HepG2 (cell line): Measurements from ENCODE around the gene SCP2. TPM values are rescaled to one million over a fixed set of nuclear protein-coding genes. Genes with fewer than 3 reads are reported as not detected.

ENCODE experiments used
- ATF4 ChIP-seq, 2 experiments: fragments of 450-650 bp in 1 of 2; sonication (generic) in 1 of 2; formaldehyde crosslinking; IDR thresholded peaks; 2 replicates each; pipeline versions ENCODE4 v1.5.0 to v1.8.0; 2020 to 2022; ENCODE audit warnings: mild to moderate bottlenecking in 1 of 2, missing genetic modification reagents in 1 of 2
- GATA4 ChIP-seq: sonication (generic); IDR thresholded peaks from 2 replicates; pipeline ENCODE4 v1.6.1; 2016; ENCODE audit warnings: antibody characterized with exemption, low read depth, borderline replicate concordance
- GZF1 ChIP-seq: sonication (generic); formaldehyde crosslinking; IDR thresholded peaks from 2 replicates; pipeline ENCODE4 v1.5.1; 2020; ENCODE audit warnings: mild to moderate bottlenecking, missing genetic modification reagents
- HNF4A ChIP-seq: sonication (generic); formaldehyde crosslinking; IDR thresholded peaks from 2 replicates; pipeline ENCODE4 v1.4.0; 2020; ENCODE audit warnings: missing genetic modification reagents
- MYNN ChIP-seq: sonication (generic); formaldehyde crosslinking; IDR thresholded peaks from 2 replicates; pipeline ENCODE4 v1.4.0; 2020; ENCODE audit warnings: mild to moderate bottlenecking, low read depth, missing genetic modification reagents
- NKX3-1 ChIP-seq: sonication (generic); formaldehyde crosslinking; IDR thresholded peaks from 2 replicates; pipeline ENCODE4 v1.5.0; 2020; ENCODE audit warnings: missing genetic modification reagents
- NR2F6 ChIP-seq, 2 experiments: IDR thresholded peaks; 2 replicates each; pipeline ENCODE4 v1.6.1; 2016; ENCODE audit warnings: antibody characterized with exemption in 1 of 2, mild to moderate bottlenecking in 1 of 2
- PAXIP1 ChIP-seq: sonication (generic); formaldehyde crosslinking; conservative IDR thresholded peaks from 2 replicates; pipeline ENCODE4 v1.4.0; 2020; ENCODE audit warnings: mild to moderate bottlenecking, missing genetic modification reagents, moderate library complexity
- SALL2 ChIP-seq: sonication (generic); formaldehyde crosslinking; IDR thresholded peaks from 2 replicates; pipeline ENCODE4 v1.8.1; 2023; ENCODE audit warnings: mild to moderate bottlenecking, missing genetic modification reagents, inconsistent platforms
- SKI ChIP-seq: fragments of 450-650 bp; IDR thresholded peaks from one replicate; pipeline ENCODE4 v1.6.1; 2018; ENCODE audit warnings: mild to moderate bottlenecking; ENCODE audit not compliant: partially characterized antibody
- SSRP1 ChIP-seq: IDR thresholded peaks from 2 replicates; pipeline ENCODE4 v1.6.1; 2016; ENCODE audit warnings: control low read depth
- TAF15 ChIP-seq: fragments of 200-400 bp; formaldehyde crosslinking; IDR thresholded peaks from one replicate; pipeline ENCODE4 v1.6.1; 2018; ENCODE audit warnings: mild to moderate bottlenecking, low read depth, low read length; ENCODE audit not compliant: poor library complexity, severe bottlenecking
- THRA ChIP-seq: sonication (generic); formaldehyde crosslinking; IDR thresholded peaks from 2 replicates; pipeline ENCODE4 v1.4.0; 2020; ENCODE audit warnings: missing genetic modification reagents, borderline replicate concordance
- ZBTB26 ChIP-seq: IDR thresholded peaks from 2 replicates; pipeline ENCODE4 v1.6.1; 2016; ENCODE audit warnings: missing compliant biosample characterization, missing genetic modification reagents, borderline replicate concordance
- ZBTB42 ChIP-seq: sonication (generic); formaldehyde crosslinking; IDR thresholded peaks from 2 replicates; pipeline ENCODE4 v1.5.0; 2020; ENCODE audit warnings: mild to moderate bottlenecking, missing genetic modification reagents
- ZFP36L2 ChIP-seq: sonication (generic); formaldehyde crosslinking; IDR thresholded peaks from 2 replicates; pipeline ENCODE4 v1.4.0; 2020; ENCODE audit warnings: missing genetic modification reagents
- ZFY ChIP-seq: sonication (generic); formaldehyde crosslinking; IDR thresholded peaks from 2 replicates; pipeline ENCODE4 v1.4.0; 2020; ENCODE audit warnings: missing genetic modification reagents
- ZNF563 ChIP-seq: sonication (generic); formaldehyde crosslinking; IDR thresholded peaks from 2 replicates; pipeline ENCODE4 v1.8.0; 2022; ENCODE audit warnings: mild to moderate bottlenecking, moderate library complexity, missing genetic modification reagents
- ZNF619 ChIP-seq: sonication (generic); formaldehyde crosslinking; IDR thresholded peaks from 2 replicates; pipeline ENCODE4 v1.4.0; 2020; ENCODE audit warnings: mild to moderate bottlenecking, missing genetic modification reagents
- ZNF704 ChIP-seq: sonication (generic); formaldehyde crosslinking; IDR thresholded peaks from 2 replicates; pipeline ENCODE4 v1.8.1; 2023; ENCODE audit warnings: mild to moderate bottlenecking, inconsistent platforms, moderate library complexity, missing genetic modification reagents, borderline replicate concordance
- ZNF776 ChIP-seq: sonication (generic); formaldehyde crosslinking; IDR thresholded peaks from 2 replicates; pipeline ENCODE4 v1.4.0; 2020; ENCODE audit warnings: mild to moderate bottlenecking, missing genetic modification reagents
- polyA plus RNA-seq, 8 experiments: library from polyadenylated mRNA; depleted of rRNA in 3 of 8; stranded (reverse) in 7 of 8; unstranded in 1 of 8; fragments of >200 nt; fragmentation: Illumina TruSeq in 4 of 8; extraction: Trizol in 4 of 8; gene quantifications; 2 replicates each; pipeline versions ENCODE4 v1.2.1 to v1.2.3, GENCODE V29; 2011 to 2016; ENCODE audit warnings: low read depth in 4 of 8, missing spikeins in 1 of 8, mixed read lengths in 1 of 8; ENCODE audit not compliant: insufficient read depth in 1 of 8
- total RNA-seq, 5 experiments: library from RNA; depleted of rRNA; stranded (reverse); fragments of >200 nt; fragmentation: Illumina TruSeq; extraction: Trizol; gene quantifications; 2 replicates each; pipeline ENCODE4 v1.2.3, GENCODE V29; 2016; ENCODE audit warnings: low read depth in 1 of 5

The SCP2 gene
- total and polyA plus RNA-seq, 2 of the 13 experiments (the other 11 are each of a cell fraction or from before 2014, with no cell fraction given) = 59.0 to 133 TPM

- no peak for TF ChIP-seq ZBTB42 (CRISPR knock-in tag)
- no peak for TF ChIP-seq ZNF619 (CRISPR knock-in tag)
- TF ChIP-seq ZNF704 = no peak
- TF ChIP-seq HNF4A = 0 out of 2 replicates have a peak, but pooled peaks have one; percentile 33
- no peak for TF ChIP-seq ATF4 (CRISPR knock-in tag; IDR thresholded peaks at IDR 0.05)
- no peak for TF ChIP-seq GZF1 (CRISPR knock-in tag)
- TF ChIP-seq ZBTB26 (CRISPR knock-in tag) = peak; percentile 92
- TF ChIP-seq NKX3-1 = no peak
- TF ChIP-seq SSRP1 (CRISPR knock-in tag) = no peak
- TF ChIP-seq ZFP36L2 (CRISPR knock-in tag) = no peak
- TF ChIP-seq PAXIP1 (CRISPR knock-in tag) = 0 out of 2 replicates have a peak, but pooled peaks have one; percentile 18
- no peak for TF ChIP-seq SKI
- no peak for TF ChIP-seq TAF15
- TF ChIP-seq SALL2 = no peak
- no peak for TF ChIP-seq THRA (CRISPR knock-in tag)
- TF ChIP-seq GATA4 = no peak
- TF ChIP-seq ZNF563 (CRISPR knock-in tag) = no peak
- no peak for TF ChIP-seq ZNF776 (CRISPR knock-in tag)
- TF ChIP-seq NR2F6 (IDR thresholded peaks at IDR 0.05) = no peak
- peak; percentile 16; the same call in 1 of the 2 replicates for TF ChIP-seq NR2F6 (CRISPR knock-in tag; IDR thresholded peaks at IDR 0.05)
- no peak for TF ChIP-seq ZFY (CRISPR knock-in tag)
- TF ChIP-seq MYNN (CRISPR knock-in tag) = no peak
- TF ChIP-seq, all 625 proteins: peak for 6
These were observed 11.7 kb upstream of the SCP2 start (continued) for GRCh38 chr1:52915211-52915854.
